NT2/D1 (cell line): ENCODE data around the gene ZBTB33.

Source experiments
- SUZ12 ChIP-seq: IDR thresholded peaks from 2 replicates; pipeline ENCODE4 v1.6.1; 2011; ENCODE audit not compliant: insufficient read length, insufficient read depth; ENCODE audit errors: extremely low read depth
- YY1 ChIP-seq: IDR thresholded peaks from 2 replicates; pipeline ENCODE4 v1.6.1; 2011; ENCODE audit not compliant: insufficient read length, insufficient read depth
- ZNF274 ChIP-seq: IDR thresholded peaks from 2 replicates; pipeline ENCODE4 v1.6.1; 2011; ENCODE audit warnings: mild to moderate bottlenecking, low read depth, low read length

DNA sequence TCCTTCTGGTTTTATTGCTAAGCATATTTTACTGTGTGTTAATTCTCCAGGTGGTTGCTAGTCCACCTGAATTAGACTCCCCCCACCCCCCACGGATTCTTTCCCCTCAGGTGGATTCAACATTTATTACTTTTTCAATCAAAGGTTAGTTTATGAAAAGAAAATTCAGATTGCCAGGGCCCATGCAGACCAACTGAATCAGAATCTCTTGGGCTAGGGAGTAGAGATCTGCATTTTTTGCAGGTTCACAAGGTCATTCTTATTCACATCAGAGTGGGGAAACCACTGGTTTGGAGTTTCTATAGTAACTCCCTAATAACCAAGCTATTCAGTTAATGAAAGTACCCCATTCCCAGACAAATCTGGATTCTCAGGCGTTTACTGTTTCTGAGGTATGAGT is 50.9 kb downstream of the ZBTB33 start:
- TF ChIP-seq YY1 = no peak
- TF ChIP-seq ZNF274 = no peak
- TF ChIP-seq SUZ12 = no peak
